NCI-H2227 treated with DMSO at 0.1 percent for 48 hours (cell line): ENCODE results near the gene C9orf72.
"Not testable (repeated sequence)": the region's sequence is repeated elsewhere in the genome, so short reads cannot be mapped to it uniquely, and the experiment has no call there.

Experiments used
- DNase-seq: peaks from one replicate; lab custom pipeline; 2025; lab: John Stamatoyannopoulos, UW

The C9orf72 gene, protein sequence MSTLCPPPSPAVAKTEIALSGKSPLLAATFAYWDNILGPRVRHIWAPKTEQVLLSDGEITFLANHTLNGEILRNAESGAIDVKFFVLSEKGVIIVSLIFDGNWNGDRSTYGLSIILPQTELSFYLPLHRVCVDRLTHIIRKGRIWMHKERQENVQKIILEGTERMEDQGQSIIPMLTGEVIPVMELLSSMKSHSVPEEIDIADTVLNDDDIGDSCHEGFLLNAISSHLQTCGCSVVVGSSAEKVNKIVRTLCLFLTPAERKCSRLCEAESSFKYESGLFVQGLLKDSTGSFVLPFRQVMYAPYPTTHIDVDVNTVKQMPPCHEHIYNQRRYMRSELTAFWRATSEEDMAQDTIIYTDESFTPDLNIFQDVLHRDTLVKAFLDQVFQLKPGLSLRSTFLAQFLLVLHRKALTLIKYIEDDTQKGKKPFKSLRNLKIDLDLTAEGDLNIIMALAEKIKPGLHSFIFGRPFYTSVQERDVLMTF

DNA sequence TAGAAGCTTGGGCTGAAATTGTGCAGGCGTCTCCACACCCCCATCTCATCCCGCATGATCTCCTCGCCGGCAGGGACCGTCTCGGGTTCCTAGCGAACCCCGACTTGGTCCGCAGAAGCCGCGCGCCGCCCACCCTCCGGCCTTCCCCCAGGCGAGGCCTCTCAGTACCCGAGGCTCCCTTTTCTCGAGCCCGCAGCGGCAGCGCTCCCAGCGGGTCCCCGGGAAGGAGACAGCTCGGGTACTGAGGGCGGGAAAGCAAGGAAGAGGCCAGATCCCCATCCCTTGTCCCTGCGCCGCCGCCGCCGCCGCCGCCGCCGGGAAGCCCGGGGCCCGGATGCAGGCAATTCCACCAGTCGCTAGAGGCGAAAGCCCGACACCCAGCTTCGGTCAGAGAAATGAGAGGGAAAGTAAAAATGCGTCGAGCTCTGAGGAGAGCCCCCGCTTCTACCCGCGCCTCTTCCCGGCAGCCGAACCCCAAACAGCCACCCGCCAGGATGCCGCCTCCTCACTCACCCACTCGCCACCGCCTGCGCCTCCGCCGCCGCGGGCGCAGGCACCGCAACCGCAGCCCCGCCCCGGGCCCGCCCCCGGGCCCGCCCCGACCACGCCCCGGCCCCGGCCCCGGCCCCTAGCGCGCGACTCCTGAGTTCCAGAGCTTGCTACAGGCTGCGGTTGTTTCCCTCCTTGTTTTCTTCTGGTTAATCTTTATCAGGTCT, at the start of gene C9orf72:
TSS of gene C9orf72 (minus strand) at position 564 of the 716 bp plus-strand sequence. CDS start 6,361 bp downstream, outside the sequence.
- DNase-seq, result no peak

DNA sequence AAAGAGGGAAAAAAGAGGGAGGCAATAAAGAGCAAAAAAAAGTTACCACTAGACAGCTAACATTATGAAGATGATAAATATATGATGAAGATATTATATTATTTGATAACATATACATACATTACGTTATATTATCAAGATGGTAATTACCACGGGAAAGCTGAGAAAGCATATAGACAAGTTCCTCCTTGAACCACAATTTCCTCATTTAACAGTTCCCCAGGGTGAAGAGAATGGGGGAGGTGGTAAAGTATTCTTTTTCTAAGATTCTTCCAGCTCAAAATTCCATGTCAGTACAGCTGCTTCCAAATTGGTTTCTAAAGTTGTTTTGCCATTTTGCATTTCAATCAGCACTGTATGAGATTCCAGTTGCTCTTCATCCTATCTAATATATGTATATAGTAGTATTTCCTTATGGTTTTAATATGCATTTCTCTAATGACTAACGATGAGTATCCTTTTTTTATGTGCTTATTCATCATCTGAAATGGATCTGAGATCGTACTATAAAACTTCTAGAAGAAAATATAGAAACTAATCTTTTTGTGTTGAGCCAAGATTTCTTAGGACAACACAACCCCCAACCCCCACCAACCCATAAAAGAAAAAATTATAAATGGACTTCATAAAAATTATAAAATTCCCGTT, 49.5 kb upstream of the C9orf72 start:
- DNase-seq, result no peak

DNA sequence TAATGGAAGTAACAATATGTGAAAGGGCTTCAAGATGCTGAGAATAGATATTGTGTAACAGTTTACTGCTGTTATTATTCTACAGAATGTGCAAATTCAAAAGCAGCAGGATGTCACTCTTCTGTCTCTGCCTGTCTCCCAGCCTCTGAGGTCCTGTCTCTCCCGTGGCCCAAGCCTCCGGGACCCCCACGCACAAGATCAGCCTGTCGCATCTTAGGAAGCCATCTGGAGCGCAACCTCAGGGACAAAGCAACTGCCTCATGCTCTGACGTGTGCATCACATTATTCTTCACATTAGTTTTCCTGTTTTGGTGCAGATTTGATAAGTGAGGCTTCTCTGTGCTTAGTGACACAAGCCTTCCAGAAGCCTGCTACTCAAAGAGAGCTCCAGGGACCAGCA, 46.5 kb upstream of the C9orf72 start:
- no peak for DNase-seq

- no peak for DNase-seq
These were observed 44.8 kb upstream of the C9orf72 start for GRCh38 chr9:27618066-27618465.

- DNase-seq, result no peak
These were observed 41.3 kb upstream of the C9orf72 start for GRCh38 chr9:27614551-27614950.

DNA sequence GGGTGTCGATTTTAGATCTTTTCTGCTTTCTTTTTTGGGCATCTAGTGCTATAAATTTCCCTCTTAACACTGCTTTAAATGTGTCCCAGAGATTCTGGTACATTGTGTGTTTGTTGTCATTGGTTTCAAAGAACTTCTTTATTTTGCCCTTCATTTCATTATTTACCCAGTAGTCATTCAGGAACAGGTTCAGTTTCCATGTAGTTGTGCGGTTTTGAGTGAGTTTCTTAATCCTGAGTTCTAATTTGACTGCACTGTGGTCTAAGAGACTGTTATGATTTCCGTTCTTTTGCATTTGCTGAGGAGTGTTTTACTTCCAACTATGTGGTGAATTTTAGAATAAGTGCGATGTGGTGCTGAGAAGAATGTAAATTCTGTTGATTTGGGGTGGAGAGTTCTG, 38.8 kb upstream of the C9orf72 start:
- not testable (repeated sequence) for DNase-seq

- DNase-seq, result no peak
These were observed 37.3 kb upstream of the C9orf72 start for GRCh38 chr9:27610622-27611021.

GRCh38 chr9:27602954-27603353, 29.7 kb upstream of the C9orf72 start:
- DNase-seq, result no peak

GRCh38 chr9:27602142-27602861, 29.0 kb upstream of the C9orf72 start:
- no peak for DNase-seq

DNA sequence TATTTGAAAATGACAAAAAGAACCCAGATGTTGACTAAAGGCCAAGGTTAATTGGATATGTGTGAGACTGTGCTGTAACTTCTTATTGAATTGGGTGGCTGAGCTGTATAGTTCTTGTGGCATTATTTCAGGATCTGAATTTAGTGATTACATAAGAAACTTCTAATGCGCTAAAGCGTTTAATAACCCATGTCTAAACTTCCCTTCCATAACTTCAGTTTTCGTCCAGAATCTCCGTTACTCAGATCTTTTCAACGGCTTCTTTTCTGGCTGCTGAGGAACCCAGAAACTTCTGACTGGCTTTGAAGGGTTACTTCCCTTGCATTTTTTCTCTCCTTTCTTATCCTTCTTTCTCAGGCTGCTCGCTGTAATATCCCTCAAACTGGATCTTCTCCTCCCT, 28.1 kb upstream of the C9orf72 start:
- DNase-seq, result no peak

DNA sequence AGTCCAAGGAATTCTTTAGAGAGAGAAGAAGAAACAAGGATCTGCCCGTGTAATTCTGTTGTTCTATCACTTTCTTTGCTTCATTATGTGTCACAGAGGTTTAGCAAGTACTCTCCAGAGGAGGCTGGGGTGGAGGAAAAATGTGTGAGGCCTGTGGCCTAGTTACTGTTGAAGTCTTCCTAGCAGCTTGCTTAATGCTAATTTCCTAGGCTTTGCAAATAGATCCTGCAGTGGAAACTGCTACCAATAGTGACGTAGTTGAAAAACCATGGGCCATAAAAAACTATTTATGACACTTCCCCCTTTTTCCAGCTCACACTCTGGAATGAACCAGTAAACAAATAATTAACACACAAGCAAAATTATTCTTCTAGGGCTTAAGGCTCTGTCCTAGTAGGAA, 27.0 kb upstream of the C9orf72 start:
- no peak for DNase-seq

GRCh38 chr9:27599870-27600238, 26.6 kb upstream of the C9orf72 start:
- no peak for DNase-seq

DNA sequence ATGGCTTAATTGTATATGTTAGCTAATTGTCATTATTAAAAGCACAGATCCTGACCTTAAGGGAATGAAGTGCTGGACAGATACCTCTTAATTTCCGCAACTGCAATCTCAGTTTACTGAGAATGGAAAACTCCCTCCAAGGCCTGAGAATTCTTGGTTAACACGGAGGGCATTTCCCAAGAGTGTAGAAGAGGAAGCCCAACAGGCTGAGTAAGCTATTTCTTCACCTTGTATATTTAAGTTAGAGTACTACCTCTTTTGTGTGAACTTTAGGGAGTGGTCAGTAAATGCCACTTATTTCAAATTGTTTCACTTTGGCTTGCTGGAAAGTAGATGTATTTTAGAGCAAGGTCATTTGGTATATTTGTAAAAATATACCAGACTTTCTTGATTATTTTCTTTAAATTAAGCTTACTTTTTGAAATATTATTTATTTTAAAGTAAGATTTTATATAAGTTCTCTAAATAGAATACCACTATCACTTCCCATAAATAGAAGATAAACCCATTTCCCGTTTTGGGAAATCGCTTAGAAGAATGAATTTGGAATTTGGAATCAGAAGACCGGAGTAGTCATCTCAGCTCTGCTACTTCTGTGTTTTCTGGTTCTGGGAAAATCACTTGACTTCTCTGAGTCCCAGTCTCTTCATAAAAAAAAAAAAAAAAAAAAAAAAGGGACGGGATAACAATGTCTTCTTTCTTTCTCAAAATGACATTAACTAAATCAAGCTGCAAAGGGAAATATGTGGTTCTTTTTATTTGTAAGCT, 26.0 kb upstream of the C9orf72 start:
- no peak for DNase-seq

DNA sequence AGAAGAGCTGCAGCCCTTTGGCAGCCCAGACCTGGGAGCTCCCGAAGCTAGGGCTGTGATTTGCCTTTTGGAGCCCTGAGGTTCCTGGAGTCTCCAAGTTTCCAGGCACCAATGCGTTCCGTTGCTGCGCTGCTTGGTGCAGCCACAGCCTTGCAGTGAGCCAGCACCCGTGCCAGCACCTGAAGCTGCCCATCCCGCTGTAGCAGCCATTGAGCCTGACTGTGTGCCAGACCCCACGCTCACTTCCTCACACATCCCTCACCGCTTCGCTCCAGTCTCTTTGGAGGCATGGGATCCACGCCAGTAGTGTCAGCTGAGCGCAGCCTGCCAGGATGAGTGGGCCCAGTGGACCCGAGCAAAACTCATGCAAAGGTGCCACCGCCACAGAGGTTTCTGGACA, 22.5 kb upstream of the C9orf72 start:
- DNase-seq, result no peak

- DNase-seq, result no peak
These were observed 18.4 kb upstream of the C9orf72 start for GRCh38 chr9:27591672-27592071.

GRCh38 chr9:27591093-27591492, 17.8 kb upstream of the C9orf72 start:
- DNase-seq, result no peak

- no peak for DNase-seq
These were observed 17.4 kb upstream of the C9orf72 start for GRCh38 chr9:27590651-27591050.

DNA sequence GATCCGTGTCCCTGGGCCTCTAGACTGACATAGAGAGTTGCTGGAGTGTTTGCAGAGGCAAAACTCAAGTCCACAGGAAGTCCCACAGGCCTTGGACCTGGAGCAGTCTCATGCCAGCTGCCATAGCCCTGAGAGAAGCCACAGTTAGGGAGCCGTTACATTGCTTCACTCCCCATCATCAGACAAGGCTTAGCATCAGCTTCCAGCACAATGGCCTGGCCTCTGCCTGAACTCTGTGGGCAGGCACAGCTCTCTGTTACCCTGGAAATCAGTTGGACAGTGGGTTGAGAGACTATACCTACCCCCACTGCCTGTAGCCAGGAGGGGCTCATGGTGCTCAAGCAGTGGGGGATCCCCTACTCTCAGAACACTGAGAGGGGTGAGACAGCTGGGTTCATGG, 16.2 kb upstream of the C9orf72 start:
- no peak for DNase-seq

- no peak for DNase-seq
These were observed 13.0 kb upstream of the C9orf72 start for GRCh38 chr9:27586304-27586703.

DNA sequence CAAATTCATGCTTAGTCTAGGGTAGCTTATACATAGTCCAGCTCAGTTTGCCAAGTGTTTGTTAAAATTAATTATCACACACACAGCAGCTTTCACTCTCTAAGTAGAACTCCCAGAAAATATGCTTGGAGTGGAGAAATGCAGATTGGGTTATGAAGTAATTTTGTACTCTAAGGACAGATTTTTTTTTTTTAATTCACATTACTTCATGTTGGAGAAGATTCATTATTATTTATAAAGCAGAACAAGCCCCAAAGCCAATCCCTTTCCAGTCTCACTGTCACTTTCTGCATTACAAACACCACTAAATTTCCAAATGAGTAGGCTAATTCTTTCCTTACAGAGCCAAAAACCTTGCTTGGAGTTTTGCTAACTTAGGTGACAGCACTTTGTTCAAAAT, 11.7 kb upstream of the C9orf72 start:
- no peak for DNase-seq

DNA sequence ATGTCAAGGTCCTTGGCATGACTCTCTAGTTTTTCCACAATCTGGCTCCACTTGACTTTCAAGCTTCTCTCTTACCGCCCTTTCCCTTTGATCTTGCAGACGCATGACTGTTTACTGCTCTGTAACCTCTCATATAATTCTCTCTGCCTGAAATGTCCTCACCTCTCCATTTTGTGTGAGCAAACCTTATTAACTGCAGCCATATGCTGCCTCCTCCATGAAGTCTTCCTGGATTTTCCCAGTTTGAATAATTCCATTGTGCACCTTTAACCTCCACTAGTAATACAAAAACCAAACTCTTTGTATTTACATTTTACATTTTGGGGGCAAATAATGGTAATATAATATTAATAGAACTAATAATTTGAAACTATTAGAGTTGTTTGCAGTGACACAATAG, 9.5 kb upstream of the C9orf72 start:
- DNase-seq, result no peak
